NCI-H82 (cell line): ENCODE data around the gene MCC.

ENCODE experiments used
- DNase-seq: peaks from one replicate; lab custom pipeline; 2025; lab: John Stamatoyannopoulos, UW

MCC gene

GRCh38 chr5:113108485-113108884 lies 379.8 kb downstream of the MCC start:
- no peak for DNase-seq

GRCh38 chr5:113106821-113107220 lies 381.4 kb downstream of the MCC start:
- no peak for DNase-seq

GRCh38 chr5:113105693-113106280 lies 382.5 kb downstream of the MCC start:
- DNase-seq = no peak

GRCh38 chr5:113103330-113103729 lies 384.9 kb downstream of the MCC start:
- DNase-seq = no peak

- DNase-seq = no peak
Observed at GRCh38 chr5:113102121-113102531, 386.1 kb downstream of the MCC start.

GRCh38 chr5:113100981-113101380 lies 387.3 kb downstream of the MCC start:
- no peak for DNase-seq

GRCh38 chr5:113099822-113100221 lies 388.4 kb downstream of the MCC start:
- no peak for DNase-seq

GRCh38 chr5:113098378-113098777 lies 389.9 kb downstream of the MCC start:
- no peak for DNase-seq

GRCh38 chr5:113095831-113096230 lies 392.4 kb downstream of the MCC start:
- no peak for DNase-seq

GRCh38 chr5:113093558-113093957 lies 394.7 kb downstream of the MCC start:
- no peak for DNase-seq

- DNase-seq = no peak
Observed at GRCh38 chr5:113092683-113093082, 395.6 kb downstream of the MCC start.

GRCh38 chr5:113091622-113092021 lies 396.6 kb downstream of the MCC start:
- DNase-seq = no peak

- DNase-seq = no peak
Observed at GRCh38 chr5:113090336-113091106, 397.7 kb downstream of the MCC start.

- no peak for DNase-seq
Observed at GRCh38 chr5:113089653-113090335, 398.5 kb downstream of the MCC start.

GRCh38 chr5:113087976-113088514 lies 400.2 kb downstream of the MCC start:
- DNase-seq = no peak

GRCh38 chr5:113085880-113086409 lies 402.3 kb downstream of the MCC start:
- DNase-seq = no peak

- no peak for DNase-seq
Observed at GRCh38 chr5:113085084-113085414, 403.2 kb downstream of the MCC start.

- peak; percentile 93 for DNase-seq
Observed at GRCh38 chr5:113084402-113085083, 403.7 kb downstream of the MCC start.

- no peak for DNase-seq
Observed at GRCh38 chr5:113083481-113083880, 404.8 kb downstream of the MCC start.

- DNase-seq = no peak
Observed at GRCh38 chr5:113082547-113082905, 405.7 kb downstream of the MCC start.

- no peak for DNase-seq
Observed at GRCh38 chr5:113081881-113082546, 406.2 kb downstream of the MCC start.
